ENCODE results near the gene SPOCK2. TPM values are rescaled to one million over a fixed set of nuclear protein-coding genes. Genes with fewer than 3 reads are reported as not detected.

SPOCK2 gene
- total RNA-seq, 2 experiments from 2014 or later = 423 to 424 TPM

DNA sequence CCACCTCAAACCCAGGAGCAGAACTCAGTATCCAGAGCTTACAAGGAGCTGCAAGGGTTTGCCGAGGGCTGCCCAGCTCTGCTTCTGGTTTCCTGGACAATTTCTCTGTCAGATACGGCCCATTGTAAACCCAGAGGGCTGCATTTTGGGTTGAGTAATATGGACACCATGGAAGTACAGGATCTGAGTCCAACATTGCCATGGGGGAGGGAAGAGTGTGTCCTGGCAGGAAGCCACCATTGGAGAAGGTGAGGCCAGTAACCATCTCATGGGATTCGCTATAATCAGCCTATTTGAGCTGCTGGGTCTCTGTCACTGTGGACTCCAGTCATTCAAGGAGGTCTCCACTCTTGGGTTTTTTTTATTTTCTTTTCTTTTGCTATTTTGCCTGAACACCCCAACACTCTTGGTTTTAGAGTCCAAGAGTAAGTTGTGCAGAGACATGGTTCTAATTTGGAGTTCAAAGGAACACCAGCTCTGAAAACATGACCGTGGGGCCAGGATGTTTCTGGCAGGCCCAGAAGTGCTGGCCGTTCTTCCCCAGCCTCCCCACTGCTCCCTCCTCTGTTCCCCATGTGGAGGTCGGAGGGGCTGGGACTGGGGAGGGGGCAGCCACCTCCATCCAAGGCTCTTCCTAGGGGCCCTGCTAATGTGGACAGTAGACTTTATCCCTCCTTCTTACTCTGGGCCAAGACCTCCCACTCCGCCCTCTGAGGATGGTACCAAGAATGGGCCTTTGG is 77.9 kb downstream of the SPOCK2 start:
- Mint-ChIP-seq H3K4me3 (no peak overlapping the region), H3K36me3 (ENCODE audit: low read depth) (no peaks in the 10 kb centered on the region), H3K27ac (no peak overlapping the region), H3K9me3 (no peaks in the 10 kb centered on the region), H3K27me3 (no peaks in the 10 kb centered on the region), H3K4me1 (no peaks in the 10 kb centered on the region)
- no peak for DNase-seq
- CTCF ChIA-PET = interaction anchor here (0.8 to 1.7 kb wide), 2 partner anchors 15 to 83 kb away, joined by 3 read pairs; no protein-coding TSS in a partner anchor
- POLR2A ChIA-PET = no interaction called here

DNA sequence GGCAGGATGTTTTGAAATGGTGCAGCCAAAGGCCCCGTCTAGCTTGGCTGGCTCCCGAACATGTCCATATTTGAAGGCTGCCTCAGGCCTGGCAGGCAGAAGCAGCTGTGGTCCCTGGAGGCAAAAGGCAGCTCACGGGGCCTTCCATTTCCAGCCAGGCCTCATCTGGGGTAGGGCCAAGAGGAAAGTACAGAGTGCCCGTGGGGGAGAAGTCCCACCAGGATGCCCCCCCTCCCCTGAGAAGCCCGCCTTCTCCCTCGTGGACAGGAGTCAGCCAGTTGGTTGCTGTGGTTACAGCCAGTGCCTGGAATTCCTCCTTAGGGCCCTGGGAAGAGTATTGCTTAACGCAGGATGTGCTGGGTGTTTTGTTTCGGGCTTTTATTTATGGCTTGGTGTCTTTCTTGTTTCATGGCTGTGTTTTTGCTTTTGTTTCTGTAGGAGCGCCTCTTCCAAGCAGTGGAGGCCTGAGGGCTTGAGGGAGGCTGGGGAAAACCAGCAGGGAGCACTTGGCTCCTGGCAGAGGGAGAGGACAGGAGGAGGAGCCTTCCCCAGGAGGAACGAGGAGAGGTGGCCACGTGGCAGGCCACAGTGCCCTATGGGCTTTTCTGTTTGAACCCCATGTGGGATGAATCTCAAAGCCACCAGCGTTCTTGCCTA is 78.8 kb downstream of the SPOCK2 start:
- no peak for DNase-seq
- ChIA-PET POLR2A (no interaction called here), CTCF (interaction anchor here (1.7 kb wide), 1 partner anchor 14 kb away, joined by 3 read pairs; no protein-coding TSS in a partner anchor)
- no peaks in the 10 kb centered on the region for H3K4me1 Mint-ChIP-seq
- H3K4me3 Mint-ChIP-seq = no peak overlapping the region
- H3K9me3 Mint-ChIP-seq = no peaks in the 10 kb centered on the region
- H3K36me3 Mint-ChIP-seq (ENCODE audit: low read depth) = no peaks in the 10 kb centered on the region
- H3K27ac Mint-ChIP-seq = peak overlapping the region; percentile 54
- H3K27me3 Mint-ChIP-seq = no peaks in the 10 kb centered on the region

DNA sequence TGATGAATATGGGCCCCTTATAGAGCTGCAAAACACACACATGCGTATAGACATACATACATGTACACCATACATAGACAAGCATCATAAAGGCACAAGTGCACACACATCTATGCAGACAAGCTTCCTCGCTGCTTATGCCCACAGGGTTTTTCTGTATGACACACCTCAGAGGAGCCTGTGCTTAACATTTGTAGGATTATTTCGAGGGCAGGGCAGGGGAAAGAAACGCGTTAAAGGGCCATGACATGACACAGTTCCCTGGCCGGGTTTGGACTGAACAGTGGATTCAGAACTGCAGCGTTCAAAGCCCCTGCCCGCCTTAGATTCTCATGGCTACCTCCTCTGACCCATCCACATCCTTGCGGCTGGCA is 79.3 kb downstream of the SPOCK2 start:
- Mint-ChIP-seq H3K4me1 (no peaks in the 10 kb centered on the region), H3K27ac (no peak overlapping the region), H3K36me3 (ENCODE audit: low read depth) (no peaks in the 10 kb centered on the region), H3K9me3 (no peaks in the 10 kb centered on the region), H3K4me3 (no peak overlapping the region), H3K27me3 (no peaks in the 10 kb centered on the region)
- ChIA-PET POLR2A (no interaction called here), CTCF (no interaction called here)
- no peak for DNase-seq

Other genes starting within 250 kb of the SPOCK2 start
- gene PSAP, start 237.3 kb downstream of the SPOCK2 start, total RNA-seq = 100 to 1,000 TPM; 144 to 153 TPM
- gene CHST3, start 124.2 kb downstream of the SPOCK2 start, total RNA-seq = under 1 TPM; 0.02 TPM
- gene ANAPC16, start 127.5 kb upstream of the SPOCK2 start, total RNA-seq = 10 to 100 TPM; 82.9 to 87.1 TPM
- gene ASCC1, start 127.7 kb upstream of the SPOCK2 start, total RNA-seq = 10 to 100 TPM; 24.8 to 35.6 TPM
- gene DDIT4, start 185.4 kb upstream of the SPOCK2 start, total RNA-seq = 100 to 1,000 TPM; 166 to 189 TPM

All from activated CD4-positive, alpha-beta T cell treated with anti-CD3 and anti-CD28 coated beads, Interleukin-2, amount 10 ng/mL, durations not matched to agents 7 days and 5 days (primary cell).